Activated CD4-positive, alpha-beta T cell treated with anti-CD3 and anti-CD28 coated beads, Interleukin-2, amount 50 U/mL, for 4 hours (primary cell): ENCODE data around the gene MDGA2.
"Not testable (repeated sequence)": the region's sequence is repeated elsewhere in the genome, so short reads cannot be mapped to it uniquely, and the experiment has no call there.

ENCODE experiments used
- DNase-seq, 2 experiments: peaks; one replicate each; pipeline ENCODE4 v3.0.0-alpha.2; 2020

MDGA2 gene

DNA sequence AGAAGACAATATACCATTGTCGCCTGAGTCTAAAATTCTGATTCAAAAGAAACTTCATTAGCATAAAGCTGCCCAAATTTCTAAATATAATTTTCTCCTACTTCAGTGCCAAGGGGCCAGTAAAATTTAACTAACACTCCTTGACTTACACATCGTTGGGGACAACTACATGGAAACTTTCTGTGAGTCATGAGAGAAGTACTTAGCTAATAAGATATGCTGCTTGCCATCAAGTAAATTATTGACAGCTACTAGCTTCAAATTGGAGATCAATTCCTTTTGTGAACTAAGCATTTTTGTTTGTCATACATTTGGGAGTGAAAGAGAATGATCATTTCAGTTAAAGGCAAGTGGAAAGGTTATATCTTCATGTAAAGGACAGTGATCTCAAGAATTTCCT is 373.3 kb downstream of the MDGA2 start:
- no peak for DNase-seq

DNA sequence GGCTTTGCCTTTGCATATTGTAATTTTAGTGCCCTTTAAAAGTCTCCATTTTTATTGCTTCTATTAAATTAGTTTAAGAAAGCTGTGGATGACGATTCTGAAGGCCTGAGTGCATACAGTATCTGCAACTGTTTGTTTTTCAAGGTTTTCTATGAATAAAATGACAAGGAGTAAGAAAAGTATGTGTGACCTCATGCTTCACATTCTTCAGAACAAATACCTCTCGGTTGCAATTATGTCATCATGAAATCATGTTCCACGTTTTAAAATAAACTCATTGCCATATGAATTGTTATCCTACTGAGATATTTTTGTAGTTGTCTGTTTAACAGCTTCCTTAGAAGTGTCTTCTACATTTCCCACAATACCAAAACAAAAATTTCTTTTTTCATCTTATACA is 374.6 kb downstream of the MDGA2 start:
- no peak for DNase-seq

DNA sequence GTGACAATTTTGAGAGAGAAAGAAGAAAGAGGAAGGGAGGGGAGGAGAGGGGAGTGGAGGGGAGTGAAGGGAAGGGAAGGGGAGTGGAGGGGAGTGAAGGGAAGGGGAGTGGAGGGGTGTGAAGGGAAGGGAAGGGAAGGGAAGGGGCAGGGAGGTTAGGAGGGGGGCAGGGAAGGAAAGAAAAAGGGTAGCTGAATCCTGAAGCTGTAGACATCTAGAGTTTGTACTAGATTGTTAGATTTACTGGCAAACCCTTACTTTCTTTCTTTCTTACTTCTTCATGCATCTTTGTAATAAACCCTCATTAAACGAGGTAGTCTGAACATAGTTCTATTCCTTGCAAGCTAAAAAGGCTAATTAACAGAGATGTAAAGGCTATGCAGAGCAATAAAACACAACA is 378.0 kb downstream of the MDGA2 start:
- no peak for DNase-seq

DNA sequence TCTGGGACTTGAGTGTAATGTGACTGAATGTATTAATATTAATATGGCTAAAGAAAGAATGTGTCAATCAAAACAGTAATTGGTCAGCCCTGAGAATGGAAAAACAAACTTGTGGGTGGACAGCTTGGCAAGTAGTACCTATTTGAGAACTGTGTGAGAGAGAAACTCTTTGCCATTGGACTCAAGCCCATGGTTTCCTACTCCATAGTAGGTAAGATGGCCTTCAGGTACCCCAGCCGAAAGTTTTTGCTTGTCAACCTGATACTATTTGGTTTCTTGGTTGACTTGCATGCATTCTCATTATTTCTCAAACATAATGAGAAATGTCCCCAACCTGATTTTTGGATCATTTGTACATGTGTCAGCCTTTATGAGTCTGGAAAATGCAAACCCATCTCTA is 391.1 kb downstream of the MDGA2 start:
- no peak for DNase-seq

DNA sequence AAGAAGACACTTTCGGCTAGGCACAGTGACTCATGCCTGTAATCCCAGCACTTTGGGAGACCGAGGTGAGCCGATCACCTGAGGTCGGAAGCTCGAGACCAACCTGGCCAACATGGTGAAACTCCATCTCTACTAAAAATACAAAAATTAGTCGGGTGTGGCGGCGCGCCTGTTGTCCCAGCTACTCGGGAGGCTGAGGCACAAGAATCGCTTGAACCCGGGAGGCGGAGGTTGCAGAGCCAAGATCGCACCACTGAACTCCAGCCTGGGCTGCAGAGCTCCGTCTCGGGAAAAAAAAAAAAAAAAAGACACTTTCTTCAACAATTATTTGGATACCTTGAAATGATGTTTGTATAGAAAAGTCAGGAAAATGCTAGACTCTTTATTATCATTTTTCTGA is 393.6 kb downstream of the MDGA2 start:
- DNase-seq = not testable (repeated sequence)

DNA sequence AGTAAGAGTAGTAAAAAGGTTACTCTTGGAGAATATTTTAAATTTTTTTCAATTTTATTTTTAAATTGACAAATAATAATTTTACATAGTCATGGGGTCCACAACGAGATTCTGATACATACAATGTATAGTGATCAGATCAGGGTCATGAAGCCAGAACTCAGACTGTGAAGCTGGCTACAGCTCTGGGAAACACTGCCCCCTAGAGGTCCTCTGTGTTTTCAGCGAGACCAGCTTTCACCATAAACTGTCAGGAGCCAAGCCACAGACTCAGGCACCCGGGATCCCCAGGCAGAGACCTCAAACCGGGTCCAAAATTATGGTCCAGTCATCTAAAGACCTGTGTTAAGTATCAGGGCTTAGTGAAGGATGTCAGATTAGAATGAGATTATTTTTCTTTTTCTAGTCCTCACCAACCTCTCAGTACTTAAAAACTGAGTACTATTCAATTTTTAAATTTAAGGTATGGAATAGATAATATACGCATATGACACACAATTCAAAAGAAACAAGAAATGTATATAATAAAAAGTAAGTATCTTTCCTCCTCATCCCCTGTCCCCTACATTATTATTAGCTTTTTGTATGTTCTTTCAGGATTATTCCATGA is 397.1 kb downstream of the MDGA2 start:
- no peak for DNase-seq

DNA sequence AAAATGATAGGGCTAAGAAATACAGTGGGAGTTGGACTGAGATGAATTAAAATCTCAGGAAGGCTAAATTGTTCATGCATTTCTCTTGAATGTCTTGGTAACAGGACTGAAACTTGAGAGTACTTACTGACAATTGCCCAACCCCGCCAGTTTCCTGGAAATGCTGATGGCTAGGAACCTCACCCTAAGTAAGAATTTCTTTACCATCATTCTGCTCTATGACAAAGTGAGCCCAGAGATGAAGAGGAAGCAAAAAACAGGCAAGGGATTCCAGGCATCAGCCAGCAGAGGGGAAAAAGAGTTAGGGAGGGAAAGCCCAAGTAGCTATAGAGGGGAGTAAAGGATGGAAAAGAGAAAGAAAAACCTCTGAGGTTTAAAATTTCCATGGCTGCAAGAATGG is 397.7 kb downstream of the MDGA2 start:
- DNase-seq = no peak

DNA sequence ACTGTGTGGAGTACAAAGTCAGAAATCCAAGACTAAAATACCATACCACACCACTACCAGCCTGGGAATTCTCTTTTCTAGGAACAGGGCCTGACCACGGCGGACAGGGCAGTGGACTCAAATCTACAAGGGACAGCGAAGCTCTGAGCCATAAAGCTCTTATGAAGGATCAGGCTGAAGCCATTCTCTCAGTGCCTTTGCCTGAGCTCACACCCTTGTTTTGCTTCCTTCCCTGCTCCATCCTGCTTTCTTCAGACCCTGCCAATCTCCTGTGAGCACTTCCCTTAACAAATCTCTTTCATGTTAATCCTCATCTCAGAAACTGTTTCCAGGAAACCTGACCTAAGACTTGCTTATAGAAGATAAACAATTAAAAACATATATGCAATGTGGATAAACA is 398.5 kb downstream of the MDGA2 start:
- DNase-seq = no peak

DNA sequence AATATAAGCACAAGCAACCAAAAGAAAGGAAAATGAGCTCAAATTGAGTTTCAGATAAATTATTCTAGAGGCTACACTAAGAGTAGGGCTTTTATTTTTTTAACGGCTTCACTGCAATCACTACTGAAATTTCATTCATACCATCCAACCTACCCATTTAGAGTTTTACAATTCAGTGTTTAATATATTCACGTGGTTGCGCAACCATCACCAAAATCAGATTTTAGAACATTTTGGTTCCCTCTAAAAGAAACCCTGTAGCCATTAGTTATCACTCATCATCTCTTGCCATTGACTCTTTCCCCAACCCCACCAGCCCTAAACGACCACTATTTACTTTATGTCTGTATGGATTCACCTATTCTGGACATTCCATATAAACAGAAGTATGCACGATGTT is 401.5 kb downstream of the MDGA2 start:
- DNase-seq = no peak

DNA sequence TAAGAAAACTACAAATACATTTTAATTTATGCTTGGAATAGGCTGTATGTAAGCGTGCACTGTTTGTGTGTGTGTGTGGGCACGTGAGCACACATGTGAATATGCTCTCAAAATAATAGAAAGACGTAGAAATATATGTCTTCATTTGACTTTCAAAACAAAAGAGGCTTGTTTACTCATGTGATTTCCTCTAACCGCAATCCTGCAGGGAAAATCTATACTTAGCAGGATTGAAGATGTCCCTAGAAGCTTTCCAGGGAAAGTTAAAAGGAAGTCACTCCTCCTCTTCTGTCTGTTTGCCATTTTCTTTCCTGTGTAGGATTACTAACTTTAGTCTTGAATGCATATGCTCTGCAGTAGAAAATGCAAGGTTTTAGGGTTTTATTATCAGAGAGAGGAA is 404.7 kb downstream of the MDGA2 start:
- DNase-seq = no peak

DNA sequence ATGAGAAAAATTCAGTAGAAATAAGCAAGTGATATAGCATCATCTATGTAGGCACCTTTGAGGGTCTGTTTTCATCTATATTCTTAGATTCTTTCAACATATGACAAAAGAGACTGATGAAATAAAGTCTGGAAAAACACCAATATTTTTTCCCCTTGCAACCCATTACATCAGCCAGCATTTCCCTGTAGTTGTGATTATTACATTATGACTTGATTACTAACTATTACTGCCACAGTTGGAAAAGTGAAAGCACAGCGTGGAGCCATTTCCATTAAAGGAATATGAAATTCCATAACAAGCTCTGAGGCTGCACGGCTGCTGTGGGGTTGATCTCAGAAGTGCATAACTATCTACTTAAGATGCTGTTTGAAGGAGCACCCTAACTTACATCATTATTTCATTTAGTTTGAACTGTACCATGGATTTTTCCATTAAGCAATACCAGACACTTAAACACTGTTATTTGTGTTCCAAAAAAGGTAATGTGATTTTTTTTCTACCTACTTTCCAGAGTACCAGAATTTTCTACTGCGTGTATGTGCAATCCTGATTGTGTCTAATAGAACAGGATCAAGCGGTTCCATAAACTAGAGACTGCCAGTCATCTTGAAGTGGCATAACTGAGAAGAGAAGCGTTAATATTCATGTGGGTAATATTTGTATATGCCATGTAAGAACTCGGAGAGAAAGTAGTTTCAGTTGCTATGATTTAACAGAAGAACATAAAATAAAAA is 405.5 kb downstream of the MDGA2 start:
- no peak for DNase-seq

DNA sequence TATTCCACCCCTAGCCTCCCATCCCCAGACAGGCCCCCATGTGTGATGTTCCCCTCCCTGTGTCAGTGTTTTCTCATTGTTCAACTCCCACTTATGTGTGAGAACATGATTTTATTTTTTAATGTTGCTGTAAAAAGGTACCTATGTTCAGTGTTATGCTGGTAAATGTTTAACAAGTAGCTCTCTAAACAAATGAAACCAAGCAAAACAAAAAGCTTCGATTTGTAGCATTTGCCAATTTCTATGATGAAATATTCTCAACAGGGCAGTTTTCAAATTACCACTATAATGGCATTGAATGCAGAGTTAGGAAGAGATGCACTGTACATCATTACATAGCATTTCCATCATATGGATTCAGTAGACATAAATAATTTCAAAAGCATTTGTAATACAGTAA is 410.6 kb downstream of the MDGA2 start:
- no peak for DNase-seq

DNA sequence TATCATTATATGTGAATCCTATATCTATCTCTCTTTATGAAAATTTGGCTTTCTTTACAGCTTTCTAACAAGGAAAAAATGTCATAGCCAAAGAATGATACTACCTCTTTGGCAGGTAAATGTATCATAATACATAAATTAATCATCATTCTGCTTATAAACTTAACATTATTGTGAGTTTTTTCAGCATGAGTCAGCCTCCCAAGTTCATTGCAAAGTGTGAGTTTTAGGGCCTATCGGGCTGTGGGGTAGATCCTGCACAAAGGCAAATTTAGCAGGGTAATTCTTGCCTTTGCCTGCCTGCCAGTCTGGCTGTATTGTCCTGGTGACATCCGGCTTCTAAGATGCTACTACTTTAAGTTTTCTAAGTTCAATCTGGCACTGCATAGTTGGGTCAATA is 412.6 kb downstream of the MDGA2 start:
- no peak for DNase-seq

DNA sequence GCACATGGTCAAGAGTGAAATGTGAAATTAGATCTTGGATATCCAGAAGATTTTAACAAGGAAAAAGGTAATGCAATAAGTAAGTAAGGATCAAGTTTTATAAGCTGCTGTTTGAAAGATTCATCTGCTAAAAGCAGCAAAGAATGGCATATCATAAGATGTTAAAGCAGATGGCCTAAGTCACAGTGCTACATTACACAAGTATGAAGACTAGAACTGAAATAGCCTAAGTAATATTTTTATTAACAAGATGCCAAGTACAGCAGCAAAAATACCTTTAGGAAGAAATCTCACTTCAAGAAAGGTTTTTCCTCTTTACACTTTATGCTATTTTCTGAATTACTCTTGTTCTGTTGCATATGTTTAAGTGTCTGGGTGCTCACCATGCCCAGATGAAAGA is 414.1 kb downstream of the MDGA2 start:
- no peak for DNase-seq

DNA sequence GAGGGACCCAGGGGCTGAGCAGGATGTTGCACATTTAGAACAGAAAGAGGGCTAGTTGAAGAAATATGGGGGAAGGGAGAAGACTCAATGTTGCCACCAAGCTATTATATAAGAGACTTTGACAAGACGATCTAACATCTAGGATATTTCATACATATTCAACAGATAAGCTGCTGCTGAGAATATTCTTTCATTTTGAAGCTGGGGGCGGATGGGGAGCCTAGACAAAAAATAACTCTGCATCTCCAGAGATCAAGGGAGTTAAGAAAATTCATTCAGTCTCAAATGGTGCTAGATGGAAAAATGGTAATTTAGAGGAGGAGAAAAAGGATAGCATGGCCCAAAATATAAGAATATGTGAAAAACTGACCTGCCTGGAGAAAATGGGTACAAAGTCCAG is 415.6 kb downstream of the MDGA2 start:
- DNase-seq = no peak

DNA sequence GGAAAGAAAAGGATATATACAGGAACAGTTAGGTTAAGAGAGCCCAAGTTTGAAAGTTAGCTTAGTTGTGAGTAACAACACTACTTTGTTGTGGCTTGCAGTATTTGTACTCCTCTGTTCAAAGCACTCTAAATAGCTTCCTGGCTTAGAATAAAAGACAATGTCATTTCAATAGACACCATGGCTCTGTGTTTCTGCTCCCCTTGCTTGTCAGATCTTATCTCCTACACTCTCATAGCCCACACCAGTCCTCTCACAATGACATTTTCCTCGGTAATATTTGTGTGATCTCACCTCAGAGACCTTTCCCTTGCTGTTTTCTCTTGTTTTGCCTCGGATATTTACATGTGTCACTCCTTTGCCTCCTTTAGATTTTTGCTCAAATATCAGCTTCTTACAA is 418.4 kb downstream of the MDGA2 start:
- no peak for DNase-seq

DNA sequence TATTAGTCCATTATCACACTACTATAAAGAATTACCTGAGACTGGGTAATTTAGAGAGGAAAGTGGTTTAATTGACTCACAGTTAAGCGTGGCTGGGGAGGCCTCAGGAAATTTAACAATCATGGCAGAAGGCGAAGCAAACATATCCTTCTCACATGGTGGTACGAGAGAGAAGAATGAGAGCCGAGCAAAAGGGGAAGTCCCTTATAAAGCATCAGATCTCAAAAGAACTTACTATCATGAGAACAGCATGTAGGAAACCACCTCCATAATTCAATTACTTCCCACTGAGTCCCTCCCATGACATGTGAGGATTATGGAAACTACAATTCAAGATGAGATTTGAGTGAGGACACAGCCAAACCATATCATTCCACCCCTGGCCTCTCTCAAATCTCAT is 422.6 kb downstream of the MDGA2 start:
- DNase-seq = no peak

DNA sequence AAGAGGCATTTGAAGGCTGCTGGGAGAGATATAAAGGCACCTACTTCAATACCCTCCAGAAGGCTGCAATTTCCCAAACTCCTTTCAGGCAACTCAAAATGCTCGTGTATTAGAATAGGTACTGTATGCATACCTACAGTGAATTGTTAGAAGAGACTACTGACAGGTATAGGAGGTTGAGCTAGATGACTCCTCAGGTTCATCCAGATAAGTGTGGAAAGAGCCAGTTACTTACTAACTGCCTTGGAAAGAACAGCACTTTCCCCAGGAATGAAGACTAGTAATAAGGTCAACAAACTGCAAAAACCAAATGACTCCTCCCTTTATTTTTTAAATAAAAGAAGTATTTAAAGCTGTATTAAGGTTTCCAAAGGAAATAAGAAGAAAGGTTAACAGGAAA is 429.0 kb downstream of the MDGA2 start:
- DNase-seq = no peak

DNA sequence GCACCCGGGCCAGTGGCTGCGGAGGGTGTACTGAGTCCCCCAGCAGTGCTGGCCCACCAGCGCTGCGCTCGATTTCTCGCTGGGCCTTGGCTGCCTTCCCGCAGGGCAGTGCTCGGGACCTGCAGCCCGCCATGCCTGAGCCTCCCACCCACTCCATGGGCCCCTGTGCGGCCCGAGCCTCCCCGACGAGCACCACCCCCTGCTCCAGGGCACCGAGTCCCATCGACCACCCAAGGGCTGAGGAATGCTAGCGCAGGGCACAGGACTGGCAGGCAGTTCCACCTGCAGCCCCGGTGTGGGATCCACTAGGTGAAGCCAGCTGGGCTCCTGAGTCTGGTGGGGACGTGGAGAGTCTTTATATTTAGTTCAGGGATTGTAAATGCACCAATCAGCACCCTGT is 432.8 kb downstream of the MDGA2 start:
- DNase-seq = not testable (repeated sequence)

DNA sequence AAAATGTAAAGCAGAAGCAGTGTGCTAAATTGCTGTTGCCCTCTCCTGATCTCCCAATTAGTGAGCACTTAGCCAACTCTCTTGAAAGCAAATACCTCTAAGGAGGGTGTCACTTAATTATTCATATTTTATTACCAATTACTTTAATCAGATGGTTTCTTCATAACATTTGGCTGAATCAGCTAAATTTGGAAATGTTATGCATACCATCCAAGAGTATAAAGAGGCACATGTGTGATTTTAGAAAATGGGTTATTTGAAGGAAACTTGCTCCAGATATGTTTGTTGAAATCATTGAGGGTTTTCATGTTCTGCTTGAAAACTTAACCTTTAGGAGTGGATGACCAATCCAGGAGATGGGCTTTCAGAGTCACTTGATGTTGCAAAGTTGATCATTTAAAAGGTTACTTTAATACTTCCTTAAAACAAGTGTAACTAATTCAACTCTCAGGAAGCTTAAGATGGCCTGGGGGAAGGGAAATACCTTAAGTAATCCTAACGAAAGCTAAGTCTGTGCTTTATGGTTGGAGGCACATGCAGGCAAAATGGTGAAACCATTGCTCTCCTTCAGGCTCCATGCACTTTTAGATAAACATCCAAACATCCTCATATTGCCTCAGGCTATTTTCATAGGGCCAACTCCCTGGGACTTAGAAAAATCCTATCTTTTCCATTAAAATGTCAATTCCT is 434.5 kb downstream of the MDGA2 start:
- no peak for DNase-seq

DNA sequence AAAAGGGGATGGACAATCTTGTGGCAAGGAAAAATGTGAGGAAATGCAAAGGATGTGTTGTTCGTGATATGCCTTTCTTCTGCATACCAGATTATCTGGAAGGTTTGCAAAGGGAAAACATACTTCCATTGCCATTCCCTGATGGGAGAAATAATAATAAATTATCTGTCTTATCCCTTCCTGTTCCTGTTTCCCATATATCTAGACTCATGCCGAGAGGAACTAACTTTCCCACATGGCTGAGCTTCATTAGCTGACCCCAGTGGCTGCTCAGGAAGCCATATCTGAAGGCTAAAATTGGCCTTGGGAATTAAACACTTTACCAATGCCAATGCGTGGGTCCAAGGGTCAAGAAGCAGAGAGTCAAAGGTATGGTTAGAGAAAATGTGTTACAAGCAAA is 439.8 kb downstream of the MDGA2 start:
- DNase-seq = no peak

DNA sequence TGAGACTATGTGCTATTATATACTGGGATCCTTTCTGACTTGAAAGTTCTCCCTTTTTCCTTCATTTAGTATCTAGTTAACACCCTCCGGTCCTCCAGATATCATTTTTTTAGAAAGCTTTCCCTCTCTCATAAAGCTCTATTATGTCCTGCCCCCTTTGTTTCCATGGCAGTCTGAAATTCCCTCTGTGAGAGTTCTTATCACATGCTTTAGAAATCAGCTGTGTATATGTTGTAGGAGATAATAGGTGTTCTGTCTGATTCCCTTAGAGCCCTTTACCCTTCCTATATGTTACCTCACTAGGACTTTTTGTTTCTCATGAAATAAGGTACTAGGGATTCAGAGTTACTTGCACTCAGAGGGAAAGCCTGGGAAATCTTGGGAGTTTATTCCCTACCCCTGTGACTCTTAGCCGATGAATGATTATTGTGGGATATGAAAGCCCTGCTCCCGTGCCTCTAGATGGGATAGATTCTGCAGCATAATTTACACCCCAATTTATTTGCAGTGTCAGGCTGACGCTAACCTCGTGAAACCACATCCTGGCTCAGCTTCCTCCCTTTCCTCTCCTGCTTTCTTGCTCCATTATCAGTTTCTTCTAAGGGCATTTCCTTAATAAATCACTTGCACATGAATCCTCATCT is 448.4 kb downstream of the MDGA2 start:
- no peak for DNase-seq

DNA sequence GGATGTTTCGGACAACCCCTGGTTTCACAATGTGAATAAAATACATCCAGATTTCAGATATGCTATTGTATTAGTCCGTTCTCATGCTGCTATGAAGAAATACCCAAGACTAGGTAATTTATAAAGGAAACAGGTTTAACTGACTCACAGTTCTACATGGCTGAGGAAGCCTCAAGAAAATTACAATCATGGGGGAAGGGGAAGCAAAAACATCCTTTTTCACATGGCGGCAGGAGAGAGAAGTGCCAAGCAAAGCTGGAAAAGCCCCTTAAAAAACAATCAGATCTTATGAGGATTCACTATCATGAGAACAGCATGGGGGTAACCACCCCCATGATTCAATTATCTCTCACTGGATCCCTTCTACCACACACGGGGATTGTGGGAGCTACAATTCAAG is 451.7 kb downstream of the MDGA2 start:
- DNase-seq = no peak

DNA sequence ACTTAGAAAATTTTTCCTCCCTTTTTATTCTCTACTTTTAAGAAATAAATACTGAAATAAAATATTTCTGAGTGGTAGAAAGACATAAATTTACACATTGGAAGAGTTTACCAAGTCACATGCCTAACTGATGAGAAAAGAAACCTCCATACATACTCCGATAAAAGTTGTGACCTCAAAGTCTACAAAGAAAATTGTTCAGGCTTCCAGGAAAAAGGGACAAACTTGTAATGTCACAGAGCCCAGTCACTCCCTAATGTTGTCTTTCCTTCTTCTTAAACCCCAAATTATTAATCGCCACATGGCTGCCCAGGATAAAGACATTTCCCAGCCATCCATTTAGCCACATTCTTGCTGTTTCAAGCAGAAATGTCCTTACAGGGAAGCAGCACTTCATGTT is 455.3 kb downstream of the MDGA2 start:
- DNase-seq = no peak
